H1 (cell line): ENCODE measurements around the gene RHBDD2. TPM values are rescaled to one million over a fixed set of nuclear protein-coding genes. Genes with fewer than 3 reads are reported as not detected.

ENCODE experiments used
- CTCF ChIA-PET: fragments of 300-600 bp; sonication (Branson Sonifier 250); formaldehyde crosslinking; loops from one replicate; lab custom pipeline; 2021; ENCODE audit not compliant: partially characterized antibody; lab: Charles Lee
- POLR2A ChIA-PET: fragments of 300-600 bp; sonication (Branson Sonifier 250); formaldehyde crosslinking; loops from one replicate; lab custom pipeline; 2021; ENCODE audit warnings: inconsistent platforms; ENCODE audit not compliant: partially characterized antibody; lab: Charles Lee
- DNase-seq, 2 experiments: peaks; one replicate each; pipeline versions ENCODE4 v3.0.0 to v3.0.0-alpha.2; 2010 to 2022; ENCODE audit warnings: low spot score in 2 of 2, low read depth in 1 of 2, mixed read lengths in 1 of 2
- FAIRE-seq: peaks from 2 replicates; lab custom pipeline; 2011; peaks lifted over from hg19 to GRCh38; lab: Jason Lieb, UNC
- H2AFZ ChIP-seq: 2 replicates; pipeline ENCODE4 v1.8.1; 2012; ENCODE audit warnings: low read length, inconsistent platforms
- H2AK5ac ChIP-seq: 2 replicates; pipeline ENCODE4 v1.6.1; 2013; ENCODE audit warnings: low read depth, low read length
- H2BK120ac ChIP-seq: replicated peaks from 2 replicates; pipeline ENCODE3; 2013; ENCODE audit warnings: low read depth, low read length, inconsistent platforms
- H2BK12ac ChIP-seq: 2 replicates; pipeline ENCODE4 v1.6.1; 2013; ENCODE audit warnings: low read depth, low read length
- H2BK15ac ChIP-seq: 2 replicates; pipeline ENCODE4 v1.6.1; 2013; ENCODE audit warnings: low read length
- H2BK20ac ChIP-seq: 2 replicates; pipeline ENCODE4 v1.6.1; 2013; ENCODE audit warnings: low read length
- H2BK5ac ChIP-seq: 2 replicates; pipeline ENCODE4 v1.6.1; 2013; ENCODE audit warnings: low read depth, low read length
- H3K14ac ChIP-seq: 2 replicates; pipeline ENCODE4 v1.6.1; 2013; ENCODE audit warnings: inconsistent platforms; ENCODE audit not compliant: insufficient read length
- H3K18ac ChIP-seq: 2 replicates; pipeline ENCODE4 v1.6.1; 2013; ENCODE audit warnings: low read length; ENCODE audit errors: extremely low read depth
- H3K23ac ChIP-seq: 2 replicates; pipeline ENCODE4 v1.6.1; 2013; ENCODE audit warnings: inconsistent platforms; ENCODE audit not compliant: insufficient read length
- H3K23me2 ChIP-seq: 2 replicates; pipeline ENCODE4 v1.6.1; 2013; ENCODE audit warnings: low read depth, low read length
- H3K27ac ChIP-seq: 2 replicates; pipeline ENCODE4 v1.6.1; 2011; ENCODE audit warnings: low read depth, low read length, inconsistent platforms
- H3K27me3 ChIP-seq, 4 experiments: replicated peaks in 1 of 4; 1 replicate in 1 of 4; 2 replicates in 3 of 4; pipeline versions ENCODE4 v1.6.1 to v1.8.1; 2011 to 2013; ENCODE audit warnings: low read length in 3 of 4, mild to moderate bottlenecking in 3 of 4, inconsistent platforms in 2 of 4, mixed read lengths in 2 of 4, moderate library complexity in 1 of 4; ENCODE audit not compliant: control insufficient read depth in 3 of 4, insufficient read depth in 3 of 4; ENCODE audit errors: extremely low read depth in 1 of 4
- H3K36me3 ChIP-seq, 4 experiments: 2 replicates each; pipeline versions ENCODE4 v1.6.1 to v1.8.1; 2011 to 2013; ENCODE audit warnings: mild to moderate bottlenecking in 4 of 4, low read length in 3 of 4, moderate library complexity in 2 of 4, control low read depth in 1 of 4, inconsistent platforms in 1 of 4; ENCODE audit not compliant: insufficient read depth in 4 of 4, control insufficient read depth in 2 of 4
- H3K4ac ChIP-seq: replicated peaks from 2 replicates; pipeline ENCODE3; 2013; ENCODE audit warnings: low read length, low read depth, mixed read lengths, inconsistent platforms; ENCODE audit not compliant: insufficient read length
- H3K4me1 ChIP-seq, 4 experiments: replicated peaks in 1 of 4; 1 replicate in 1 of 4; 2 replicates in 3 of 4; pipeline versions ENCODE4 v1.6.1 to v1.8.1; 2011 to 2013; ENCODE audit warnings: low read length in 3 of 4, inconsistent platforms in 2 of 4, mixed read lengths in 1 of 4; ENCODE audit not compliant: insufficient read depth in 4 of 4, control insufficient read depth in 3 of 4
- H3K4me2 ChIP-seq, 2 experiments: 2 replicates each; pipeline versions ENCODE4 v1.6.1 to v1.8.1; 2011 to 2013; ENCODE audit warnings: low read depth in 2 of 2, low read length in 2 of 2, control low read depth in 1 of 2, inconsistent platforms in 1 of 2, mild to moderate bottlenecking in 1 of 2; ENCODE audit not compliant: insufficient read depth in 1 of 2
- H3K4me3 ChIP-seq, 4 experiments: fragments of 200-600, 300-600 bp in 1 of 4; sonication (generic), shearing (Covaris generic), sonication (Bioruptor Twin) in 1 of 4; 2 replicates each; pipeline versions ENCODE4 v1.5.1 to v1.8.1; 2011 to 2016; ENCODE audit warnings: low read length in 4 of 4, low read depth in 3 of 4, control low read depth in 2 of 4, inconsistent platforms in 2 of 4, mild to moderate bottlenecking in 2 of 4, mixed read lengths in 1 of 4, moderate library complexity in 1 of 4; ENCODE audit not compliant: insufficient read depth in 2 of 4; ENCODE audit errors: extremely low read depth in 1 of 4
- H3K56ac ChIP-seq: replicated peaks from 2 replicates; pipeline ENCODE3; 2013; ENCODE audit warnings: low read depth, mild to moderate bottlenecking, mixed read lengths, low read length, inconsistent platforms; ENCODE audit not compliant: insufficient read length
- H3K79me1 ChIP-seq: 2 replicates; pipeline ENCODE4 v1.6.1; 2013; ENCODE audit warnings: low read depth, low read length, control low read depth
- H3K79me2 ChIP-seq, 2 experiments: 2 replicates each; pipeline versions ENCODE4 v1.6.1 to v1.8.1; 2012 to 2013; ENCODE audit warnings: low read length in 2 of 2, mild to moderate bottlenecking in 2 of 2, inconsistent platforms in 1 of 2; ENCODE audit not compliant: insufficient read depth in 2 of 2, control insufficient read depth in 1 of 2
- H3K9ac ChIP-seq, 4 experiments: replicated peaks in 1 of 4; 1 replicate in 1 of 4; 2 replicates in 3 of 4; pipeline versions ENCODE4 v1.6.1 to v1.8.1; 2011 to 2013; ENCODE audit warnings: low read depth in 3 of 4, low read length in 3 of 4, control low read depth in 2 of 4, mild to moderate bottlenecking in 2 of 4, moderate library complexity in 2 of 4, inconsistent platforms in 1 of 4; ENCODE audit errors: extremely low read depth in 1 of 4
- H3K9me3 ChIP-seq, 2 experiments: 2 replicates each; pipeline versions ENCODE4 v1.6.1 to v1.8.1; 2012 to 2013; ENCODE audit warnings: mild to moderate bottlenecking in 2 of 2, moderate library complexity in 2 of 2, control low read depth in 1 of 2, inconsistent platforms in 1 of 2, low read depth in 1 of 2, low read length in 1 of 2, mixed read lengths in 1 of 2; ENCODE audit not compliant: insufficient read depth in 2 of 2
- H4K20me1 ChIP-seq, 2 experiments: replicated peaks in 1 of 2; 2 replicates each; pipeline versions ENCODE3 to v1.8.1; 2011 to 2013; ENCODE audit warnings: inconsistent platforms in 2 of 2, low read length in 2 of 2, mild to moderate bottlenecking in 1 of 2; ENCODE audit not compliant: insufficient read depth in 2 of 2, control insufficient read depth in 1 of 2
- H4K5ac ChIP-seq: 2 replicates; pipeline ENCODE4 v1.6.1; 2013; ENCODE audit warnings: low read length, low read depth, mixed read lengths, inconsistent platforms; ENCODE audit not compliant: insufficient read length
- H4K8ac ChIP-seq: 2 replicates; pipeline ENCODE4 v1.8.0; 2013; ENCODE audit warnings: mild to moderate bottlenecking, moderate library complexity, low read length, inconsistent platforms; ENCODE audit not compliant: insufficient read depth; ENCODE audit errors: extremely low read depth
- H4K91ac ChIP-seq: replicated peaks from 2 replicates; pipeline ENCODE3; 2013; ENCODE audit warnings: low read length, mixed read lengths, inconsistent platforms; ENCODE audit not compliant: insufficient read length
- ASH2L ChIP-seq: fragments of 200-600, 300-600 bp; sonication (generic); IDR thresholded peaks from one replicate; pipeline ENCODE4 v1.7.1; 2017; ENCODE audit warnings: low read length
- CBX5 ChIP-seq: fragments of 300-800, 300-1000 bp; sonication (generic); IDR thresholded peaks from 2 replicates; pipeline ENCODE4 v1.7.1; 2016; ENCODE audit warnings: antibody characterized with exemption, low read length, low read depth
- EGR1 ChIP-seq: IDR thresholded peaks from 2 replicates; pipeline ENCODE4 v1.6.1; 2011; ENCODE audit warnings: low read depth, low read length, borderline replicate concordance
- GTF2F1 ChIP-seq: IDR thresholded peaks from 2 replicates; pipeline ENCODE4 v1.6.1; 2012; ENCODE audit warnings: low read depth, low read length, improper control_type of control experiment, borderline replicate concordance
- JUN ChIP-seq: IDR thresholded peaks from 2 replicates; pipeline ENCODE4 v1.6.1; 2011; ENCODE audit warnings: low read depth, mild to moderate bottlenecking, improper control_type of control experiment, low read length
- KDM1A ChIP-seq: fragments of 200-600, 300-600 bp; sonication (generic); IDR thresholded peaks from 2 replicates; pipeline ENCODE4 v1.7.1; 2016; ENCODE audit warnings: mild to moderate bottlenecking, low read length, borderline replicate concordance
- KDM4A ChIP-seq: IDR thresholded peaks from one replicate; pipeline ENCODE4 v1.7.1; 2012; ENCODE audit warnings: low read depth, mild to moderate bottlenecking, moderate library complexity, low read length, inconsistent platforms; ENCODE audit not compliant: severe bottlenecking
- POLR2A ChIP-seq, 2 experiments: IDR thresholded peaks; 1 replicate in 1 of 2; 2 replicates in 1 of 2; pipeline ENCODE4 v1.6.1; 2011; ENCODE audit warnings: low read depth in 2 of 2, low read length in 2 of 2, mild to moderate bottlenecking in 2 of 2; ENCODE audit errors: control extremely low read depth in 1 of 2
- POLR2AphosphoS5 ChIP-seq: IDR thresholded peaks from 2 replicates; pipeline ENCODE4 v1.6.1; 2011; ENCODE audit warnings: low read depth, low read length
- POU5F1 ChIP-seq: IDR thresholded peaks from 2 replicates; pipeline ENCODE4 v1.6.1; 2011; ENCODE audit warnings: low read depth, mild to moderate bottlenecking, low read length, moderate library complexity
- SAP30 ChIP-seq: fragments of 300-600 bp; sonication (generic); IDR thresholded peaks from 2 replicates; pipeline ENCODE4 v1.7.1; 2012; ENCODE audit warnings: low read length, moderate library complexity, mild to moderate bottlenecking, inconsistent platforms; ENCODE audit not compliant: insufficient read depth, insufficient replicate concordance
- SIRT6 ChIP-seq: IDR thresholded peaks from one replicate; pipeline ENCODE4 v1.7.1; 2012; ENCODE audit warnings: low read length, inconsistent platforms
- TAF7 ChIP-seq: optimal IDR thresholded peaks from 2 replicates; pipeline ENCODE3; 2011; ENCODE audit warnings: low read depth, mild to moderate bottlenecking, inconsistent platforms, low read length, moderate library complexity, borderline replicate concordance
- TBP ChIP-seq: IDR thresholded peaks from 2 replicates; pipeline ENCODE4 v1.6.1; 2011; ENCODE audit warnings: low read depth, low read length, improper control_type of control experiment
- USF2 ChIP-seq: IDR thresholded peaks from 2 replicates; pipeline ENCODE4 v1.6.1; 2011; ENCODE audit warnings: low read length, improper control_type of control experiment
- WGBS, 2 experiments: shearing (Covaris generic) in 1 of 2; methylation state at CpG; one replicate each; pipeline versions ENCODE4 v1.1.6 to v1.1.7; 2013 to 2015; ENCODE audit warnings: low lambda C conversion rate in 2 of 2, mixed read lengths in 2 of 2, inconsistent platforms in 1 of 2, low coverage in 1 of 2, missing lambda C conversion rate in 1 of 2; ENCODE audit not compliant: insufficient replicate concordance in 2 of 2, insufficient coverage in 1 of 2, insufficient read length in 1 of 2; ENCODE audit errors: extremely low coverage in 1 of 2, missing lambda C conversion rate in 1 of 2; 5-methylcytosine and 5-hydroxymethylcytosine counted together
- polyA plus RNA-seq, 7 experiments: library from polyadenylated mRNA; depleted of rRNA in 3 of 7; stranded (reverse) in 5 of 7; unstranded in 2 of 7; fragments of >200 nt in 5 of 7; fragments of 200-250 nt in 2 of 7; gene quantifications; 1 replicate in 5 of 7; 2 replicates in 1 of 7; 4 replicates in 1 of 7; pipeline versions ENCODE4 v1.2.1 to v1.2.3, GENCODE V29; 2011 to 2013; ENCODE audit warnings: missing spikeins in 2 of 7, mixed read lengths in 2 of 7
- total RNA-seq: library from RNA; stranded (reverse); fragmentation: NEBNext Ultra II Directional; extraction: Animal tissue kit (Norgen Biotek cat#: 25700); gene quantifications from 2 replicates; pipeline ENCODE4 v1.2.1, GENCODE V29; 2021

The RHBDD2 gene
- total and polyA plus RNA-seq, 2 of the 8 experiments (the other 6 are each of a cell fraction or from before 2014, with no cell fraction given): 28.3 to 65.5 TPM

GRCh38 chr7:75844158-75844557 is 34.7 kb upstream of the RHBDD2 start:
- Histone ChIP-seq H3K4me2 (no peak overlapping the region), H3K4me1 (no peaks in the 10 kb centered on the region), H2BK15ac (no peak overlapping the region), H3K27me3 (no peaks in the 10 kb centered on the region), H3K23me2 (no peaks in the 10 kb centered on the region), H4K5ac (no peak overlapping the region)
- TF ChIP-seq USF2: no peak
- no peak for TF ChIP-seq POLR2AphosphoS5
- TF ChIP-seq POU5F1: no peak
- no peak for TF ChIP-seq KDM1A
- TF ChIP-seq EGR1: no peak
- no peak for TF ChIP-seq ASH2L
- TF ChIP-seq SIRT6: no peak
- no peak for TF ChIP-seq SAP30
- no peak for TF ChIP-seq KDM4A
- TF ChIP-seq TBP: no peak
- TF ChIP-seq TAF7: no peak
- no peak for TF ChIP-seq JUN
- no peak for TF ChIP-seq GTF2F1
- TF ChIP-seq CBX5: no peak
- TF ChIP-seq POLR2A (IDR thresholded peaks at IDR 0.05; ENCODE audit: control extremely low read depth in 1 of 2, low read depth in 2 of 2, low read length in 2 of 2): no peak
- TF ChIP-seq, all 59 proteins: peak for 0
- no peak overlapping the region for H3K4me3 ChIP-seq
- no peak overlapping the region for H2AK5ac ChIP-seq
- no peak overlapping the region for H4K8ac ChIP-seq
- no peak overlapping the region for H3K27ac ChIP-seq
- no peaks in the 10 kb centered on the region for H4K20me1 ChIP-seq
- H3K79me2 ChIP-seq: no peaks in the 10 kb centered on the region
- no peaks in the 10 kb centered on the region for H3K9me3 ChIP-seq
- no peak overlapping the region for H4K91ac ChIP-seq
- no peak overlapping the region for H3K23ac ChIP-seq
- H3K4ac ChIP-seq: no peak overlapping the region
- H3K14ac ChIP-seq: no peak overlapping the region
- no peak overlapping the region for H2BK120ac ChIP-seq
- no peak overlapping the region for H3K18ac ChIP-seq
- no peak overlapping the region for H2AFZ ChIP-seq
- DNase-seq (no peak), FAIRE-seq (no peak)
- no peaks in the 10 kb centered on the region for H3K36me3 ChIP-seq
- ChIA-PET POLR2A (no interaction called here), CTCF (no interaction called here)
- H3K9ac ChIP-seq: no peak overlapping the region
- 83% methylated on average over 5 of the region's 5 CpGs; no CpG with 5 or more reads in 1 of the 2 experiments for WGBS, 2 experiments
- H2BK12ac ChIP-seq: no peak overlapping the region
- H3K56ac ChIP-seq: no peak overlapping the region
- H3K79me1 ChIP-seq: no peaks in the 10 kb centered on the region
- H2BK5ac ChIP-seq: no peak overlapping the region
- no peak overlapping the region for H2BK20ac ChIP-seq
